HTERT RPE-1 (cell line): ENCODE data around the gene IGF1R.

ENCODE experiments used
- in situ Hi-C: fragments of 300-500 bp; cut with MboI; formaldehyde crosslinking; loops from 4 replicates; pipeline ENCODE4 v1.14.3; 2020; ENCODE audit warnings: low sequenced_read_pairs

IGF1R gene

DNA sequence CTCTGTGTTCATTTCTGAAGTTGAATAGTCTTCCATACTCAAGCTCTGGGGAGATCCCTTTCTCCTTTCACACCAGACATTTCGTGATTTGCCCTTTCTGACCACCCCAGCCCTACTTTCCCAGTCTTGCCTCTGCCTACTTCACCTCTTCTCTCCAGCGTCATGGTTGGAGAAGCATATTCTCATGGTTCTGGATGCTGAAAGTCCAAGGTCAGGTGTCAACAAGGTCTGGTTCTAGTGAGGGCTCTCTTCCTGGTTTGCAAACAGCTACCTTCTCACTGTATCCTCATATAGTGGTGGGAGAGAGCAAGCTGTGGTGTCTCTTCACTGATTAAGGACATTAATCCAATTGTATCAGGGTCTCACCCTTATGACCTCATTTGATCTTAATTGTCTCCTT, 169.4 kb downstream of the IGF1R start:
- in situ Hi-C loops: no loop called here

DNA sequence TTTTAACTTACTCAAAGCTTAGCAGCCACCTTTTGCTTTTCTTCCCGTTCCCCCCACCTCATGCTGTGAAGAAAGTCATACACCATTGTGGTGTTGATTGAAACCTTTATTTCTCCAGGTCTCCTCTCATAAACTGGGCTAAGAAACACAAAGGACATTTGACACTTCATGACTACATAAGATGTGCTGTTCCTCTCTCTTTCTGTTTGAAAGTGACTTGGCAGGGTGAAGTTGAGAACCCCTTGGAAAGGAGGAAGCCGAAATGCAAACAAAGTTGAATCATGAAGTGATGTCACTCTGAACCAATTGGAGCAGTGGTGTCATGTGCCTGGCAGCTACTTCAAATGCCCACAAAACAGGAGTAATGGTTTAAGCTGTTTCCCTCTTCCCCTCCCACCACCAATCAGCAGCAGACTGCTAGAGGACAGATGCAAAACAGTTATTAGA, 174.7 kb downstream of the IGF1R start:
- in situ Hi-C loops: no loop called here

DNA sequence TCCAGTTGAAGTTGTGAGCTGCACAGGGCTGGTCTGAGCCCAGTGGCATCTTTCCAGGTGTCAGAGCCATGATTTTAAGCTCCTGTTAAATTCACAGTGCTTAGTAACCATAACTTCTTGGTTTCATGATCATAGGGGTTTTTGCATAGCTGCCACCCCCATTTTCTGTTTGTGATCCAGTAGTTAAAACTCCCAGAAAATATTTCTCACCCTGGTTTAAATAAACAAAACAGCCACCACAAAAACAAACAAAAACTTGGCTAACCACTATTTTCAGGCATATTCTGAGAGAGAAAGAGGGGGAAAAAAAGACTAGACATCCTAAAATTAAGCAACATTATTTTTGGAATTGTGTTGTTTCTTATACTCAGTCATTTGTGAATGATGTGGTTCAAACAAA, 175.3 kb downstream of the IGF1R start:
- in situ Hi-C loops: no loop called here

GRCh38 chr15:98824595-98824994, 176.3 kb downstream of the IGF1R start:
- in situ Hi-C loops: no loop called here

DNA sequence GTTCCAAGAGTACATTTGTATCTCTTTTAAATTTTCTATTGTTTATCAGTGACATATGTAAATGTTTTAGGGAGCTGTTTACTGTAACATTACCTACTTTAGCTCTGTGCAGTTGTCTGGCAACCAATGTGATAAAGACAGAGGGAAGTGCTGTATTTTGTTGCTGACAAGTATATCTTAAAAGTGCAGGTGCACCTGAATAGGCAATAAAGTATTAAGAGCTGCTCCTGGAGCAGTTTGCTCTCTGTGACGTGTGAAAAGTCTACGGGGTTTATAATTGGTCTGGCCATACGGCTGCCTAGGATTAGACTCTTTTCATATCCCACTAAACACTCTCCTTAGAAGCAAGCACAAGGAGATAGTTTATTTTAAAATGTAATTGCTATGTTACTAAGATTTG, 178.3 kb downstream of the IGF1R start:
- in situ Hi-C loops: no loop called here

DNA sequence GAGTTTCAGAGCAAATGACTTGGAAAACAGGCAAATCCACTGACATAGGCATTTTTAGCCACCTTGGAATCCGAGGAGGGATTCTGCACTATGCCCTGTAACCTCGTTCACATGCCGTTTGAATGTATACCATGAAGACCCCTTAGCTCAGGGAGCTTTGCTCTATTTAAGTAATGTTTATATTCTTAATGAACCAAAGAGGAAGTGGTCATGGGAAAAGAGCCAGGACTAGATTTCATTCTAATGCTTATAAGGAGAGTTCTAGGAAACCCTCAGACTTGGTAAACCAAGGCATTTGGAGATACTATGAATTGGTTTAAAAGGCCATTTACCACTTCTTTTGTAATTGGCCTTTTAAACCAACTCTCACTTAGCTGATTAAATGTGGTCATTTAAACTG, 178.9 kb downstream of the IGF1R start:
- in situ Hi-C loops: no loop called here

DNA sequence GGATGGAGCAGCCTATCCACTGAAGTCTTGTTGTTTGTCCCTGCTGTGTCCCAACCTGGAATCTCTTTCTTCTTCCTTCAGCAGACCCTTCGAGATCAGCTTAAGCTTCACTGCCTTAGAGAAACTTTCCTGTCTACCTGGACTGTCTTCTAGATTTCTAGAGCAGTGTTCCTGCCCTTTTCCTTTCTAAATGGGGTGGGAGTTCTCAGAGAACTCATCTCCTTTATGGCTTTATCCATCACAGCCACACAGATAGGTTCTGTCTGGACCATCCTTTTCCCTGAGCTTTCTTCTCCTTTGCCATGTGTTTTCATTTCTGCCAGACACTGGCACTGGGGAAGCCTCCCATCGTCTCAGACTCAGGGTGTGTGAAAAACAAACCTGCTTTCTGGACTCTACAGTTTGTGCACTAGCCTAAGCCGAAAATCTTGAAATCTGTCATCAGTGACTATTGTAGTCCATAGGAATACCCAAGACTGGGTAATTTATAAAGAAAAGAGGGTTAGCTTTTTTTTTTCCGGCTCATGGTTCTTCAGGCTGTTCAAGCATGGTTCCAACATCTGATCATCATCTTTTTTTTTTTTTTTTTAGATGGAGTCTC, 181.8 kb downstream of the IGF1R start:
- in situ Hi-C loops: no loop called here

GRCh38 chr15:98834976-98835375, 186.6 kb downstream of the IGF1R start:
- in situ Hi-C loops: no loop called here

GRCh38 chr15:98835876-98836275, 187.5 kb downstream of the IGF1R start:
- in situ Hi-C loops: no loop called here

GRCh38 chr15:98838387-98839259, 190.3 kb downstream of the IGF1R start:
- in situ Hi-C loops: no loop called here

- in situ Hi-C loops: no loop called here
Measured at GRCh38 chr15:98840053-98840452, 191.7 kb downstream of the IGF1R start.

DNA sequence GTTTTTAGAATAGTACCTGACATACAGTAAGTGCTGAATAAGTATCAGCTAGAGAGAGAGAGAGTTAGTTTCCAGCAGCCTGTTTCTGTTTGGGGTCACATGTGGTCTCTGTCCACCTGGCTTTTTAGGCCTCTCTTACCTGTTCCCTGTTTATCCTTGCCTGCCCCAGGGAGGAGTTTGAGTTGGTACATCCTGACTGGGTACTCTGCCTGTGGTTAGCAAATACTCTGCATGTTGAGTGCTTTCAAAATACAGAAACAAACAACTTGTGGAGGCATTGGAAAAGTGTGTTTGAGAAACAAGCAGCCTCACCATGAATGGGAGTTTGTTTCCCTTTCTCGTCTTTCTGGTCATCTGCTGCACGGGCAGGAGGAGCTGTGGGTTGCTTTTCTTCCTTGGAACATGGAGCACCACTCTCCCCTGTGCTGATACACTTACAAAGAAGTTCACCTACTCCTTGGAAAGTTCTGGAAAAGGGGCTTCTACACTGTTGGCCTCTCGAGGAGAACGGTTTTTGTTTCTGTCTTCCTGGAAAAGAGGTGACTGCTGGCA, 193.2 kb downstream of the IGF1R start:
- in situ Hi-C loops: no loop called here

DNA sequence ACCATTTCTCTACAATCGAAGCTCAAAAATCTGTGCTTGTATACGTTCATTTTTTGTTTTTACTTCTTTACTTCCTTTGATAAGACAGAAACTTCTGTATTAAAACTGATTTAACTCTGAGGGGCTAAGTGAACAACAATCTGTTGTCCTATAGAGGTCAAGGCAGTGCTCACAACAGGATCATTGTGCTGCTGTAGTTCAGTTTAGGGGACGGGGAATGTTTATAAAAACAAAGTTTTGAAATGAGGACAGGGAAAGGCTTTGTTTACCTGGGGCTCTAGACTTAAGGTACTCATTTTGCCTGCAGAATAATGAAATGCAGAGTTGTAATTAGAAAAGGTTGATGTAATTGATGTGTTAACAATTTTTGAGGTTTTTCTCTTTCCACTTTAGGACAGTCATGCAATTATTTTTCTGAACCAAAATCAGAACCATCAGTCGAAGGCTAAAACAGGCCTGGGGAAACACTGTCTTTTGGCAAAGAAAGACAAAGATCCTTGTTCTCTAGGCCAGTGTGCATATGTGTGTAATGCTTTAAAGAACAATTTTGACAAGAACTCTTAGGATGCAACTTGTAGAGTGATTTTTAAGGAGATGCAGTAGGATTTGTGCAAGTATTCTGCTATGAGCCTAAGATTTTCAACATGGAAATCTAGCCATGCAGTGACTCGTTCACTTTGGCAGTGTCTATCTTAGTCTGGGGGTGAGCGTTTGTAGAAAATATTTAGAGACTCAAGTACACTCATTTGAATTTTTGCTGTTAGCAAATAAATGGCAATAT, 194.0 kb downstream of the IGF1R start:
- in situ Hi-C loops: no loop called here

- in situ Hi-C loops: no loop called here
Measured at GRCh38 chr15:98842973-98843285, 194.6 kb downstream of the IGF1R start.

DNA sequence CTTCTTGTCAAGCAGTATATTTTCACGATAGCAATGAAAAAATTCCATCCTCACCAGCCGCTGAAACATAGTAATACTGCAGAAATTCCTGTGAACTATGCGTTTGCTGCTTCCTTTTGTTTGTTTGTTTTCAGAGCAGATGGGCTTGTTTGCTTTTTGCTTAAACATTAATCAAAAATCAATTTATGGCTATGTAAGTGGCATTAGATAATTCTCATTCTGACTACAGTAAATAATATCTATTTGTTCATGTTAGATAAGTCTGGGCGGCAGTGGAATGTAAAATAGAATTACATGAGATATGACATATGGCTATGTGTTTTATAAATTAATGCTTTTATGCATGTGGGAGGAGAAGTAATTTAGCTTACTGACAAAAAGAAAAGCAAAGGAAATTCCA, 195.5 kb downstream of the IGF1R start:
- in situ Hi-C loops: no loop called here

GRCh38 chr15:98844261-98844660, 195.9 kb downstream of the IGF1R start:
- in situ Hi-C loops: no loop called here

- in situ Hi-C loops: no loop called here
Measured at GRCh38 chr15:98845138-98845884, 197.0 kb downstream of the IGF1R start.

DNA sequence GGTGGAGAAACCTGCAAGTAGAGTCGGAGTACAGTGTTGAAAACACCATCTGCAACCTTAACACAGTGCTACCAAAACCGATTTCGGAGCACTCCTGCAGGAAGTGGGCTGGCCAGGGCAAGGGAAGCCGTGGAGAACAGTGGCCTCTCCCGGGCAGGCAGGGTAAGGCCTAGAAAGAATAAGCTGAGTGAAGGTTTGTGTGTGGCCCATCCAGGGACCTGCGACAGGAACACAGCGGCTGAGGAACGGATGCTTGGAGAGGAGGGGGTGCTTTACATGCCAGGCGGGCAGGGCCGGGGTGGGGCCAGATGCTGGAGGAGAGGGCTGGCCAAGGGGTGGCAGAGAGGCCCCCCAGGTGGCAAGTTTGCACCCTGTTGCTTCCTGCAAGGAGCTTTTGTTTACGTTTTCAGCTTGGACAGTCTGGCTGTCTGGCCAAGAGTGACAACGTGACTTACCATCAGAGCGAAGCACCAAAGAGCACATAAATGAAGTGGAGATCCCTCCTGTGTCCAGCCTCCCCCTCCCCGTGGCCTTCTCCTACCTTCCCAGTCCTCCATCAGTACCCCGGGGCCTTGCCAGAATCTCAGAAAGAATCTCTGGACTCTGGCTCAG, 202.7 kb downstream of the IGF1R start:
- in situ Hi-C loops: no loop called here

DNA sequence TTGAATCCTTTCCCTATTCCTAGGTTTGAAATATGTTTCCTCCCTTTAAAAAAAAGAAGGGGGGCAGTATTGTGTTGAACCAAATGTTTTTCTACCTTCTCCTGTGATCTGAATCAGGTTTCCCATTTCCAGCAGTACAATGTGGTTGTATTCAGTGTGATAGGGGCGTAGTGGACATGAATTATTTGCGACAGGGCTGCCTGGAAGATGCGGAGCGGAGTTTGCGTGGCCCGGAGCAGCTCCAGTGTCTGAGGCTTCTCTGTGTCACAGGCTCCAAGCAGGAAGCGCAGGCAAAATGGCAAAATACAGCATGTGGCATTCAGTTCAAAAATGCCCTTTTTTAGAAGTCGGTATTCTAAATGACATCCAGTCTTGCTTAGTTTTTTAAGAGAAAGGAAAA, 204.8 kb downstream of the IGF1R start:
- in situ Hi-C loops: no loop called here

GRCh38 chr15:98853617-98854420, 205.5 kb downstream of the IGF1R start:
- in situ Hi-C loops: no loop called here
